Measurements from ENCODE around the gene ZBTB1.
"Not testable (repeated sequence)": the region's sequence is repeated elsewhere in the genome, so short reads cannot be mapped to it uniquely, and the experiment has no call there.

ZBTB1 gene

DNA sequence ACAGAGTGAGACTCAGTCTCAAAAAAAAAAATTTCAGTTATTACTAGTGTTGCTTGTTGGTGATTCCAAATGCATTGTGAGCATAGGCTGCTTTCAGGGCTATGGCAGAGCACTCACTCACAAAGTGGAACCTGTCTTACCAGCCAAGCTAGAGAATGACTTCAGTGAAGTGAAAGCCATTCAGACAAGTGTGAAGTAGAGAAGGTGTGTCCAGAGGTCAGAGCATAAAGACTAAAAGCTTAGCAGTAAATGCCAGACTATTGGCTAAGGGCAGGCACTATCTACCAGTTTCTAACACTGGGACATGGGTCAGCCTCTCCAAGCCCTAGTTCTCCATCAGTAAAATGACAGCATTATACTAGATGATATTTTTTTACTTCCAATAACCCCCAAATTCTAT lies 57.9 kb downstream of the ZBTB1 start:
- DNase-seq (ENCODE audit: low read depth) = no peak
- no peak overlapping the region for H3K4me3 ChIP-seq (ENCODE audit: control insufficient read depth, low read depth, low read length)
- TF ChIP-seq, protein P1, sequence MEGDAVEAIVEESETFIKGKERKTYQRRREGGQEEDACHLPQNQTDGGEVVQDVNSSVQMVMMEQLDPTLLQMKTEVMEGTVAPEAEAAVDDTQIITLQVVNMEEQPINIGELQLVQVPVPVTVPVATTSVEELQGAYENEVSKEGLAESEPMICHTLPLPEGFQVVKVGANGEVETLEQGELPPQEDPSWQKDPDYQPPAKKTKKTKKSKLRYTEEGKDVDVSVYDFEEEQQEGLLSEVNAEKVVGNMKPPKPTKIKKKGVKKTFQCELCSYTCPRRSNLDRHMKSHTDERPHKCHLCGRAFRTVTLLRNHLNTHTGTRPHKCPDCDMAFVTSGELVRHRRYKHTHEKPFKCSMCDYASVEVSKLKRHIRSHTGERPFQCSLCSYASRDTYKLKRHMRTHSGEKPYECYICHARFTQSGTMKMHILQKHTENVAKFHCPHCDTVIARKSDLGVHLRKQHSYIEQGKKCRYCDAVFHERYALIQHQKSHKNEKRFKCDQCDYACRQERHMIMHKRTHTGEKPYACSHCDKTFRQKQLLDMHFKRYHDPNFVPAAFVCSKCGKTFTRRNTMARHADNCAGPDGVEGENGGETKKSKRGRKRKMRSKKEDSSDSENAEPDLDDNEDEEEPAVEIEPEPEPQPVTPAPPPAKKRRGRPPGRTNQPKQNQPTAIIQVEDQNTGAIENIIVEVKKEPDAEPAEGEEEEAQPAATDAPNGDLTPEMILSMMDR (IDR thresholded peaks at IDR 0.05; ENCODE audit: control insufficient read depth, insufficient read depth, low read depth, low read length, missing control alignments) = no peak

DNA sequence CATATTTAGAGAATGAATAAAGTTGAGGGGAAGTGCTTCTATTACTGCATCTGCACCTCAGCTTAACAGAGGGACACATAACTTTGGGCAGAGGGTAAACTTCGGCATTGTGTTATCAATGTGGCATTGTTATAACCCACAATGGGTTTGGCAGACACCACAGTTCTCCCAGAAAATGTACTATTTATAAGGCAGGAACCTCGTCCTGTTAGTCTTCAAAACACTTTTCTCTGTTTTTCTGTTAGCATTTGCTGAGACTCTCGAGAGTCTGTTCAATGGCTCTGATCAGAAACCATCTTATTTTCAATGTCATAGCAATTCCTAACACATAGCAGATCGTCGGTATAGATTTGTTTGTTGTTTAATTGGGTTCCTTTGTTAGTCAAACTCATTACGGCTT lies 59.1 kb downstream of the ZBTB1 start:
- no peak overlapping the region for H3K4me3 ChIP-seq (ENCODE audit: control insufficient read depth, low read depth, low read length)
- TF ChIP-seq, protein P1 (IDR thresholded peaks at IDR 0.05; ENCODE audit: control insufficient read depth, insufficient read depth, low read depth, low read length, missing control alignments) = no peak
- no peak for DNase-seq (ENCODE audit: low read depth)

DNA sequence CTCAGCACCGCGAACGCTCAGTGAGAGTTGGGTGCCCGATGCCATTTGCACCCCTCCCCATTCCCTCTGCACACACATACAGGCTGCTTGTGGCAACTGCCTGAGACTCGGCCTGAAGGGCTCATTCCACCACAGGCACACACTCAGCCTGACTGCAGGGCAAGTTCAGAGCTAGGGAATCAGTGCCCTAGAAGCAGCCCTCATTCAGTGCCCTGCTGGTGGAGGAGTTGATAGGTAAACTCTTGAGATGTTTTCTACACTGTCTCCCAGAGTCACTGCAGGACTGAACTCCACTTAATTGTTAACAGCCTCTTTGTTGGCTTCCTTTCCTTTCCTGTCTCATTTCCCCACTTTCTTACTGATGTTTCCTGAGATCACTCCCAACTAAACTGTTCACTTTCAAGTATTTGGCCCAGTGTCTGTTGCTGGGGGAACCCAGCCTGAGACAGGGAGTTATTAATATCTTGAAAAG lies 62.1 kb downstream of the ZBTB1 start:
- no peak for DNase-seq (ENCODE audit: low read depth)
- TF ChIP-seq, protein P1 (IDR thresholded peaks at IDR 0.05; ENCODE audit: control insufficient read depth, insufficient read depth, low read depth, low read length, missing control alignments) = no peak
- H3K4me3 ChIP-seq (ENCODE audit: control insufficient read depth, low read depth, low read length) = no peak overlapping the region

DNA sequence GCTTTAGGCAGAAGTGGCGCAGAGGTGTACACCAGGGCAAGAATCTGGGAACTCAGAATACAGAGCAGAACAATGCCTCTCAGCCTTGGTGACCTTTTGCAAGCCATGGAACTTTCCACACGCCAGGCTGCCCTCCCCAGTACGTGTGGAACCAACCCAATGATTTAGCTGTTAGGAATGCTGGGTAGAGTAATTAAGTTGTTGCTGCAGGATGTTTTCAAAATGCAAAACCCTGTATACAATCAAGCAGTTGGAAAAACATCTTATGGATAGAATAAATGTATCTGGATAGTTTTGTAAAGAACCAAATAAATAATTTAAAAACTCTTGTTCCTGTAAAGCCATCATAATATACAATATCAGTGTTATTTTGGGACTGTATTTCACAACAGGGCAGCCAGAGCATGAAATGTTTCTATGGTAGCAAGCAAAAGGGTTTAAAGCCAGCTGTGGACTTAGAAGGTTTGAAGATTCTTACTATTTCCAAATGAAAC lies 64.6 kb downstream of the ZBTB1 start:
- DNase-seq (ENCODE audit: low read depth) = no peak
- no peak overlapping the region for H3K4me3 ChIP-seq (ENCODE audit: control insufficient read depth, low read depth, low read length)
- TF ChIP-seq, protein P1 (IDR thresholded peaks at IDR 0.05; ENCODE audit: control insufficient read depth, insufficient read depth, low read depth, low read length, missing control alignments) = no peak

DNA sequence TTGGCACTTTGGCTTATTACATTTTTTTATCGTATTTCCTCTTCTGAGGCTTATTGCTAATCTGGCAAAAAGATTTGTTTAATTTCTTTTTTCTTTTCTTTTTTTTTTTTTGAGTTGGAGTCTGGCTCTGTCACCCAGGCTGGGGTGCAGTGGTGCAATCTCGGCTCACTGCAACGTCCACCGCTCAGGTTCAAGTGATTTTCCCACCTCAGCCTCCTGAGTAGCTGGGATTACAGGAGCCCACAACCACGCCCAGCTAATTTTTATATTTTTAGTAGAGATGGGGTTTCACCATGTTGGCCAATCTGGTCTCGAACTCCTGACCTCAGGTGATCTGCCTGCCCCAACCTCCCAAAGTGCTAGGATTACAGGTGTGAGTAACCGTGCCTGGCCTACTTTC lies 65.1 kb downstream of the ZBTB1 start:
- DNase-seq (ENCODE audit: low read depth); H3K4me3 ChIP-seq (ENCODE audit: control insufficient read depth, low read depth, low read length): not testable (repeated sequence)

DNA sequence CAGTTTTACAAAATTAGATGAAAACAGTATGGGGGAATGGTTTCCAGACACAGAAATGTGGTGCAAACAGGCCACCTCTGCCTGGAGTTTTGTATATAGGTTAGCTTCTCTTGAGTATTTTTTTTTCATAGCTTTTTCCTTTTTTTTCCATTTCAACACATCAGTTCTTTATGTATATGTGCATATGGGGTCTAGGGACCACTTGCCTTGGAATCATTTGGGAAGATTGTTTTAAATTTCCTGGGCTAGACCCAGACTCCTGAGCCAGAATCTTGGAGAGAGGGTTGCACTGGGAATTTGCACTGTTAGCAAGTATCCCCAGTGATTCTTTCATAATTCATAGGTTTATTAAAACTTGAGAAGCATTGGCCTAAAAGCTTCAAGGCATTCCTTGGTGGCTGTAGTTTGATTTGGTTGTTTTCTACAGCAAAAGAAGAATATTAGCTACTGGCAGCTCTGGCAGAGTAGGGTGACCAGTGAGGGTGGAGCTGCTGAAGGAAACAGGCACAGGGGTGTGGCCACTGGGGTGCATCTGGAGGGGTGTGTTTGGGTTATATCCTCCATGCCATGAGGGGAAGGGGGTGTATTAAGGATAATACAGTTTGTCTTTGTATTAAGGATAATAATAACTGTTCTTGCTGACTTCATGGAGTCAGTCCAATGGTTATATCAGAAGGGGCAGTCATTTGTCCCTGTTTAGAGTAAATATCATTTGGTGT lies 68.0 kb downstream of the ZBTB1 start:
- no peak overlapping the region for H3K4me3 ChIP-seq (ENCODE audit: control insufficient read depth, low read depth, low read length)
- no peak for DNase-seq (ENCODE audit: low read depth)
- TF ChIP-seq, protein P1 (IDR thresholded peaks at IDR 0.05; ENCODE audit: control insufficient read depth, insufficient read depth, low read depth, low read length, missing control alignments) = no peak

DNA sequence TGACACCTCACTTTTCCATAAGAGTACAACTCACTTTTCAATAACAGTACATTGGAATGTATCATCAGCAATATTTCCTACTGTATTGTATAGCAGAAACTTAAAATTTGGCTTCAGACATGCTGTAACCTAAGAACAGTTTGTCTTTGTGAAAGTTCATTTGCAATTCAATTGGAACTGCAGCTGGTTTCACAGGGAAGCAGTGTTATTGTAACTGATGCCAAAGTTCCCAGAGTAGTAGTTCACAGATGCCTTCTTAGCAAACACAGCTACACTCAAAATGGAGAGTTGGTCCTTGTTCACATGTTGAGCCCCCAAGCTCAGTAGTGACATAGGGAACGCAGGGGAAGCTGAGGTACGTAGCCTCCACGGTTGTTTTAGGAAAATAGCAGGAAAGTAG lies 68.5 kb downstream of the ZBTB1 start:
- DNase-seq (ENCODE audit: low read depth) = no peak
- TF ChIP-seq, protein P1 (IDR thresholded peaks at IDR 0.05; ENCODE audit: control insufficient read depth, insufficient read depth, low read depth, low read length, missing control alignments) = no peak
- no peak overlapping the region for H3K4me3 ChIP-seq (ENCODE audit: control insufficient read depth, low read depth, low read length)
